Stimulated activated CD4-positive, alpha-beta T cell treated with anti-CD3 and anti-CD28 coated beads, Interleukin-4, amount 100 ng/mL, for 48 hours (primary cell): ENCODE measurements around the gene MINDY4B.

ENCODE experiments used
- DNase-seq, 2 donors: peaks; one replicate each; pipeline ENCODE4 v3.0.0-alpha.2; 2020; ENCODE audit warnings: low read depth in 2 of 2

MINDY4B gene

DNA sequence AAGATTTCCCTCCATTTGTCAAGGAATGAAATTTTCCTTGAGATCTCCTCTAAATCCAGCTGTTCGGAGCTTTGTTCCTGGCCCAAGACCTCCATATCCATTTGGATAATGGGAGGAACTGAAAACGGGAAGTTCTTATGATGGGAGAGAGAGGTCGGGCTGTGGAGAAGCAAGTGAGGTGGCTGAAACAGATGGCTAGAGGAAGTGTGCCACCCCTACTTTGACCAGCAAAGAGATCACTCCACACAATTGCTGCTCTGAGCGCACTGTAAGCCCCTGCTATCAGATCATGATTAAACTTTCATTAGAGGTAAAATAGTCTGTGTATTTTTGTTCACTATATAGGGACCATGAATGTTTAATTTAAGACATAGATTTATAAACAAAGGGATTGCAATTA, at the start of gene MINDY4B:
Gene MINDY4B (minus strand): TSS at position 101 of the 400 bp plus-strand sequence. CDS start 0 bp downstream, at position 101.
- no peak for DNase-seq

- DNase-seq, result no peak
Measured at GRCh38 chr3:150951923-150952322, 46.7 kb upstream of the MINDY4B start.

- DNase-seq, result no peak
Measured at GRCh38 chr3:150945226-150946032, 40.2 kb upstream of the MINDY4B start.

GRCh38 chr3:150942221-150942620, 37.0 kb upstream of the MINDY4B start:
- DNase-seq, result no peak

DNA sequence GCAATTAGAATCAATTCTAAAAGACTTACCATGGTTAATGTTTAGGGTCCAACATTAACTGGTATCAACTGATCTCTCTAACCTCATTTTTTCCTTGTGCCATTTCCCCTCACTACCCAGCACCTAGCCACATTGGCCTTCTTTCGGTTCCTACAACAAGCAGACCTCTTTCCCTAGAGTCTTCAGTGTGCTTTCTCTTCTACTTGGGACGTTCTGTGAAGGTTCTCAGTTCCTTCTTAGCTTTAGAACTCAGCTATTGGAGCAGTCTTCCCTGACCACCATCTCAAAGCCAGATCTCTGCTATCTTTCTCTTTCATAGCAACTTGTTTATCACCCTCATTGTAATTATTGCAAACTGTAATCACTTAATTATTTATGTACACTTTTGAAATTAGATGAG, 31.5 kb upstream of the MINDY4B start:
- DNase-seq, result no peak

DNA sequence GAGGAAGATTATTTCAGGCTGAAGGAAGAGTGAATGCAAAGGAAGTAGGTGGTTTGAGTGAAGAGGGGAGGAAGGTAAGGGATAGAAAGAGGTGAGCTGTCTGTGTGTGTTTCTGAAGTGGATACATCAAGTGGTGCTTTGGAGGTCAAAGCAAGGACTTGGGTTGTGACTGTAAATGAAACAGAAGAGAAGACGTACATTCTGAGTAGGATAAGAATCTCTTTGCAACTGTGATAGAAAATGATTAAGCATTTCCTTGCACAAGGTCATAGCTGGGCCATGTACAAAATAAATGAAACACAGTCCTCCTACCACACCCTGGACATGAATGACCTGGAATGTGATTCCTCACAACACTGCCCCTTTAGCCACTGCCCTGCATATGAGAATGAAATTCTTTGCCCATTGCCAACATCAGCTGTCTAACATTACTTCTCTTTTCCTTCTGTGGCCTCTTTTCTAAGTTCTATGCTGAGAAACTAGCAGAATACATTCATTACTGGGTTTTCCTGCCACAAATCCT, 28.3 kb upstream of the MINDY4B start:
- no peak for DNase-seq

DNA sequence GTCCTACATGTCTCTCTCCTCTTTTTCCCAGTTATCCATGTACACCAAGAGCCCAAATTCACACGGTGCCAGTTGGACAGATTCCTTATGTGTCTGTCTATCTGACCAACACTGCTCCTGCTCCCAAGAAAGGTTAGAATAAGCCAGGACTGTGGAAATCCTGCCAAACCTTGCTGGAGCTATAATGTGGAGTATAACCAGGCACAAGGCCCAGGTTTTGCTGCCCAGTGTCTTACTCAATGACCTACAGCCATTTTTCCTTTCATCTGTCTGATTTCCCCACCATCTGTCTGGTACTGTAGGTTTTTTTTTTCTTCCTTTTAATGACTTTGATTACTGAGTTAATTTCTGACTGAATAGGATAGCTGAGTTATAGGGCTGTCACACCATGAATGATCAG, 26.5 kb upstream of the MINDY4B start:
- no peak for DNase-seq

- no peak for DNase-seq
Measured at GRCh38 chr3:150930839-150931238, 25.6 kb upstream of the MINDY4B start.

GRCh38 chr3:150928234-150928633, 23.0 kb upstream of the MINDY4B start:
- DNase-seq, result no peak

- no peak for DNase-seq
Measured at GRCh38 chr3:150926328-150926727, 21.1 kb upstream of the MINDY4B start.

DNA sequence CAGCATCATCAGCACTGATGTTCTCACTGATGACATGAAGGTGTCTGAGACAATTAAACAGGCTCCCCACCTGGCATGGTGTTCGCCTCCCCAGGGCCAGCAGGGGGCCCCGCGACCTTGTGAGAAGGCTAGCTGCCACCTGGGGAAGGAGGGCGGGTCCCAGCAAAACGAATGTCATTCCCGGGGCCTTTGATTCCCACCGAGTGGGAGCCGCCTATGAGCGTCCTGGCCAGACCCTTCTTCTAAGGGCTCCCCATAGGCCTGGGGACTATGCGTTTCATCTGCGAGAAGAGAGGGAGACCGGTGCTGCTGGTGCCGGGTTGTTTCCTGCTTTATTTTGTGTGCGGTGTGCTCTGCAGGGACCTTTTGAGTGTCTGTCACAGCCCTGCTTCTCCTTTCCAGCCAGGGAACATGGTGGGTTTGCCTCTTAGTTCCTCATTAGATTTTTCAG, 20.5 kb upstream of the MINDY4B start:
- peak; percentile 46 to 52 for DNase-seq

- DNase-seq, result no peak
Measured at GRCh38 chr3:150922611-150923010, 17.4 kb upstream of the MINDY4B start.

DNA sequence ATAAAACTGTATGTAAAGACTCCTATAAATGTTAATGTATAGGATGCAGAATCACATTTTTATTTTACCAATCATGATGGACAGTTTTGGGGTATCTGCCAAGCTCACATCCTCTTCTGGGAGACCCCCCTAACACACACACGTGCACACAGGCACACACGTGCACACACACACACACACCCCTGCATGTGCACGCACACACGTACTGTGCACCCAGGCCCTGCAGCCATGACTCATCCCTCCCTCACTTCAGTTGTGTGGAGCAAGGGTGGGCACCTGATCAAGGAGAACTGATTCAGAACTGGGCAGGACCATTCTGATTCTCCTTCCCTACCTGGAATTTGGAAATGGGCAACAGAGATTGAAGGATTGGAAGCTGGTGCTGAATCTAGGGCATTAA, 16.0 kb upstream of the MINDY4B start:
- no peak for DNase-seq

DNA sequence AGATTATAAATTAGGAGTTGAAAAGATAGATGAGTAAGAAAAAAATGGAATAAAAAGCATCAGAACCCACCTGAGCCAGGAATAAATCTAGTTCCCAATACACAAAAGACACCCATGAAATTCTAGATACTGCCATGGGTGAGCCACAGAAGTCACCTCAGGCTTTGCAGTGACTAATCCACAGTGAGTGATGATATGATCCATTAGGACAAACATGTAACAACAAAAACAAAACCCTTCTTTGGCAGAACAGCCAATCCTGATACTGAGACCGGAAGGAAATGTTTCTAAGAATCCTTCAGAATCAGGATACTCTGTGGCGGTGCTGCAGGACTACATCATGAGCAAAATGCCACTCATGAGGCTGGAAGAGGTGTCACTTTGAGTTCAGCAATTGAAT, 15.0 kb upstream of the MINDY4B start:
- no peak for DNase-seq

DNA sequence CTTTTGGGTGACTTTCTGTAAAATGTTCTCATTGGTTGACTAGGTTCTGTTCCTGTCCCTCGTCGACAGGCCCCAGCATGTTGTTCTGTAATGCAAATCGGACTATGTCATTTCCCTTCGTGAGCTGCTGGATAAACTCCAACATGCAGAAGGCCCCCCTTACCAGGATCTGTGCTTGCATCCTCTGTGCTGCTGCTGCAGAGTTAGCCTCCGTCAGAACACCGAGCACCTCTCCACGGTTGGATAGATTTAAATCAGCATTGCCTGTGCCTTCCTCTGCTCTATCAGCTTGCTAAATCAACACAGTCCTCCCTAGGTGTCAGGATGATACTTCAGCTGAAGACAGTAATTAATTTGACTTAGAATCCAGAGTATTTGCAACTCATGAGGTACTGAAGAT, 12.7 kb upstream of the MINDY4B start:
- no peak for DNase-seq

- DNase-seq, result no peak
Measured at GRCh38 chr3:150913133-150913922, 8.1 kb upstream of the MINDY4B start.

- DNase-seq, result no peak
Measured at GRCh38 chr3:150912501-150912900, 7.3 kb upstream of the MINDY4B start.

- no peak for DNase-seq
Measured at GRCh38 chr3:150911771-150912170, 6.5 kb upstream of the MINDY4B start.

DNA sequence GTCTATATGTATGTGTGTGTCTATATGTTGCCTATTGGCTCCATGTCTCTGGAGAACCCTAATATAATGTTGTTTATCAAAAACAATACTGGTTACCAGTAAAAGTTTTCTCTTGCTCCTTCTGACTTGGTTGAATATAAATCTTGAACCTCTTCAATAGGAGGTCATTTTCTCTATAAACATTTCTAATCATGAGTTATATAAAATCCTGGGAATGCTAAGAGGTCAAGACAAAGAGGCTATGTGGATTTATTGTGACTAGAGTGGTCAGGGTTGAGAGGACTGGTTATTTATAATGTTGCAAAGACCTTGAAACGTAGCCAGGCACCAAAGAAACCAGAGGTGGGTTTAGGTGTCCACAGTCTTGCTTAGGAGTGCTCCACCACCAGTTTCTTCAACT, 1.2 kb upstream of the MINDY4B start:
- no peak for DNase-seq

DNA sequence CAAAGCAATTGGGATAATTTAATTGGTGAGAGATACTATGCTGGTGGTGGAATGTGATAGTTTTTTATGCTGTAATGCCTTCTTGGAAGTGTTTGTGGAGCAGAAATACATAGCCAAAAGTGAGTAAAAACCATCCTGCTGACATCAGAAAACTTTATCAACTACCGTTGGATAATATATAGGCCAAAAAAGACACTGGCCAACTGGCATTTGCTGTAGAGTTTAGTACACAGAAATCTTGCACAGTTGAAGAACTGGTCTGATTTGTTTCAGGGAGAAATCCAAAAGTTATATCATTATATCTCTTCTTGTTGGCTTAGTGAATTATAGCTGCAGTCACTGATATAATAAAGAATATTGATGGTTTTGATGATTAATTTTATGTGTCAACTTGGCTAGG, 507 bp upstream of the MINDY4B start:
- no peak for DNase-seq

- no peak for DNase-seq
Measured at GRCh38 chr3:150902988-150903387, 2.3 kb downstream of the MINDY4B start.

DNA sequence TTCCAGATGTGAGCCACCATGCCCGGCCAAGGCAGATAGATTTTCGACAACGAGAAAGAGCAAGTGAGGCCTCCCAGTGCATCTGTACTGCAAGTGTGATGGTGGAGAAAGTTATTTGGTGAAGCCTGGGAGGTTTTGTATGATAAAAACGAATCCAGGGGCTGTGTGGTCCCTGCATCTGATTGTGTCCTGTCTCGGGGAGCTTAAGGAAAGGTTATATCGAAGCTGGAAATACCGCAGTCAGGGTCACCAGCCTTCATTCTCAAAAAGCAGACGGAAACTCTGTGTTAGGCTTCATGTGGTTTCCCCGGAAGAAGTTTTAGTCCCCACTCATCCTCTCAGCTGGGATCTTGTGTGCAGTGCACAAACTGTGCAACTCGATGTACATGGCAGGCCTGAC, 3.4 kb downstream of the MINDY4B start:
- no peak for DNase-seq

- no peak for DNase-seq
Measured at GRCh38 chr3:150899141-150899540, 6.1 kb downstream of the MINDY4B start.
